Glomerular visceral epithelial cell (primary cell): ENCODE measurements around the gene TAOK1.

ENCODE experiments used
- DNase-seq: peaks from one replicate; pipeline ENCODE4 v3.0.0-alpha.2; 2016; ENCODE audit errors: extremely low spot score

TAOK1 gene

DNA sequence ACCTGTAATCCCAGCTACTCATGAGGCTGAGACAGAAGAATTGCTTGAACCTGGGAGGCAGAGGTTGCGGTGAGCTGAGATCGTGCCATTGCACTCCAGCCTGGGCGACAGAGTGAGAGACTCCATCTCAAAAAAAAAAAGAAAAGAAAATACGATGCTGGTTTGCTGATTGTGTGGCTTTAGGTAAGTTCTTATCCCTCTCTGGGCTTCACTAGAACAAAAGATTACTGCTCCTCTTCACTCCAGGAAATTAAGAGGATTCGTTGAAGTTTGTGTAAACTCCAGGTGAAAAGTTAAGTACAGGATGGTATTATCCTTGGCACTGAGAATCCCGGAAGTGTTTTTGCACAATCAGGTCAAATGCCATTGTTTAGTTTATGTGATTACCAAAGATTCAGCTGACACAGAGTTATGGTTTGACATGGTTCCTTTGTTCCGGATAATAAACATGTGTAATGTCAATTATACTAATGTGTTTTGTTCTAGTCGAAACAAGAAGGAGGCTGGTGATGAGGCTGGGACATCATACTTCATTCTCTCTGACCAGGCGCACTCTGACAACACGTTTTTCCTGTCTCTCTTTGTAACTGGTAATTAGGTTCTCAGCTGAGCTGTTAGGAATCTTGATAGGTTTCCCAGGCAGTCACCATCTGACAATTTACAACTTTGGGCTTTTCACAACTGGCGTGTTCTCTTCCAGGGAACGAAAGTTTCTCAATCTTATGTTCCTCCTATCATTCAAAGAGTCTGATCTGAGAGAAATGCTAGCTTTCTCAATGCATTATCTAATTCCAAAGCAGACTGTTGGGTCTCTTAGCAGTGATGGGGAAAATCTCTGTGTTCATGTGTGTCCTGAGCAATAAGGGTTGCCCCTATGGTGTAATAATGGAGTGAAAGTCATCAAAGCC, 10.8 kb upstream of the TAOK1 start:
- DNase-seq, result no peak

DNA sequence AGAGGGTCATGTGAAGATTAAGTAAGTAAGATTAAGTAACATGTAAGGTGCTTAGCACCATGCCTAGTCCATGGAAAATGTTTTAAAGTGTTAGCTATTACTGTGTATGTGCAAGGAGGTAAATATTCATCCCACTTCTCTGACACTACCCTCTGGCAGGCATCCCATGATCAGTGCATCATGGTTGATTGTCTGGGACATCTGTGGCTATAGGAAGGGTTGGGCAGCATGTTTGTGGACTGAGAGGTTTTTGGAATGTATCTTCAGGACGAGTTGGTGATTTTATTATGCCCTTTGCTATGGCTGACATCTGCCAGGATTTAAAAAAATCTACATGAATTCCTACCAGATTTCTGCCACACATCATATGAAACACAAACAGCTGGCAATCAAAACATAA, 6.5 kb upstream of the TAOK1 start:
- DNase-seq, result peak; percentile 36

- peak; percentile 25 for DNase-seq
Observed at GRCh38 chr17:29384901-29385300, 5.3 kb upstream of the TAOK1 start.

- DNase-seq, result no peak
Observed at GRCh38 chr17:29386760-29387159, 3.4 kb upstream of the TAOK1 start.

DNA sequence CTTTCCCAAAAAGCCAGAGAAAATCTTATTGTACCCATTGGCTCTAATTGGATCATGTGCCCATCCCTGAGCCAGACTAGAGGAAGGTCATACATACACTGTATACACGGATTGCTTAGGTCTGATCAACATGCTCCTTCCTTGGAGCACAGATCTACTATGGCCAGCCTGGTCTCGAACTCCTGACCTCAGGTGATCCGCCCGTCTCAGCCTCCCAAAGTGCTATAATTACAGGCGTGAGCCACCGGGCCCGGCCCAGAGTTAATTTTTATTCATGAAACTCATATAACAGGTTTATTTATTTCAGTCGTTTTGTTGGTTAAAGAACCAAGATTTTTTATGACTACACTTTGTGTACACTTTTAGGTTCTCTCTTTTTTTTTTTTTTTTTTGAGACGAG, 1.2 kb upstream of the TAOK1 start:
- DNase-seq, result no peak

- DNase-seq, result peak; percentile 30
Observed at GRCh38 chr17:29390851-29391631, 878 bp downstream of the TAOK1 start.

- no peak for DNase-seq
Observed at GRCh38 chr17:29393436-29393835, 3.3 kb downstream of the TAOK1 start.

GRCh38 chr17:29394761-29395160, 4.6 kb downstream of the TAOK1 start:
- DNase-seq, result no peak

DNA sequence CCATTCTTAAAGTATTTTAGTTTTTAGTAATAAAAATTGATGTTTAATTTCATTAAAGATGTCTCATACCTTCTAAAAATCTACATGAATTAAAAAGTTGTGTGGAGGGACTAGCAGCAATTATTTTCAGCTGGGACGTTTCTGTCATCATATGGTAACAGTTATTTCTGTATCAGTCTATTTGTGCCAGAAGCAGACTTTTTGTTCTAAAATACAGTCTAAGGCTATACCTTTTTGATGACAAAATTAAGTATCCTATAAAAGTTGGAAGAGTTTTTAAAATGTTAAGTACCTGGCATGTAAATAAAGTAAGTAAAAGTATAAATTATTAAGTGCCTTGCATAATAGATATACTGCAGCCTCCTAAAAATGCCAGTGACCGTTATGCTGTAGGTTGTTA, 5.9 kb downstream of the TAOK1 start:
- DNase-seq, result no peak

- DNase-seq, result no peak
Observed at GRCh38 chr17:29399634-29400033, 9.5 kb downstream of the TAOK1 start.

- DNase-seq, result no peak
Observed at GRCh38 chr17:29400818-29401217, 10.7 kb downstream of the TAOK1 start.

- no peak for DNase-seq
Observed at GRCh38 chr17:29401258-29401657, 11.1 kb downstream of the TAOK1 start.

DNA sequence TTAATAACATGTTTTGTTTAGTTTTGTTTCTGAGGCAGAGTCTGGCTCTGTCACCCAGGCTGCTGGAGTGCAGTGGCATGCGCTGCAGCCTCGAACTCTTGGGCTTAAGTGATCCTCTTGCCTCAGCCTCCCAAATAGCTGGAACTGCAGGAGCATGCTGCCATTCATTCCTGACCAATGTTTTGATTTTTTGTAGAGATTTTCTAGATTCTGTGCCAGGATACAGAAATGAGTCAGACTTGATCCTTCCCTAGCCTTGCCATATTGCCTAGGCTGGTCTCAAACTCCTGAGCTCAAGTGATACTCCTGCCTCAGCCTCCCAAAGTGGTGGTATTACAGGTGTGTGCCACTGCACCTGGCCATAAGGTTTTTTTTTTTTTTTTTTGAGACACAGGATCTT, 17.7 kb downstream of the TAOK1 start:
- no peak for DNase-seq

GRCh38 chr17:29409963-29410362, 19.8 kb downstream of the TAOK1 start:
- no peak for DNase-seq

GRCh38 chr17:29412780-29413565, 22.8 kb downstream of the TAOK1 start:
- DNase-seq, result peak; percentile 7

- no peak for DNase-seq
Observed at GRCh38 chr17:29420128-29420527, 30.0 kb downstream of the TAOK1 start.

DNA sequence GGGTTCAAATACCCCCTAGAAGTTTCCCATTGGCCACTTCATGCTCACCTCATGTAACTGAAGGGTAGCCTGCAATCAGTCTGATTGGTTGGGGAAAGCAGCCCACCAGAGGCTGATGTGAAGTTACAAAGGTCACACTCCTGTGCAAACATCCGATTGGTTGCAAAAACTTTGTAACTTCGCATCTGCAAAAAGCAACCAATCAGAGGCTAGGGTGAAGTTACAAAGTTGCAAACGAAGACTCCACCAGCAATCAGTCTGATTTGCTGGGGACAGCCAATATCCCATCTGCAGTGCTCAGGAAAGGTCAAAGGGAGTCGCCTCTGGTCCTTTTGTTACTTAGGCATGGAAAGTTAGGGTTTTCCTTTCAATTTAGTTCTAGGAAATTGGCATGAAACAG, 40.1 kb downstream of the TAOK1 start:
- no peak for DNase-seq

GRCh38 chr17:29433541-29433940, 43.4 kb downstream of the TAOK1 start:
- no peak for DNase-seq

DNA sequence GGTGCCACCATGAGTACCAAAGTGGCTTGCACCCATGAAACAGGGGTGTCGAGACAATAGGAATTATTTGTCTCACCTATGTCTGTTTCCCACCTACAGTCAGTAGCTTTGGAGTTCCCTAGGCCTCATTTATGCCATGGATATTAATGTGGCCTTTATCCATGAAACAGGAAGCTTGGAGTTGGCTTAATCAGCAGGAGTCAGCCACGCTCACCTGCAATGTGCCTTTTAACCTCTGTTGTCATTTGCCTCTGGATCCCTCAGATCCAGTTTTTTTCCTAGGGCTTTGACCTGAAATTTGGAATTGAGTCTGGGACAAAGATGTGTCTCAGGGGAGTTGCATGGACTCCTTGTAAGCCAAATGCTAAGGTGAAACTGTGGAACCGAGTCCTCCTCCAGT, 44.4 kb downstream of the TAOK1 start:
- DNase-seq, result no peak

- DNase-seq, result no peak
Observed at GRCh38 chr17:29442451-29442850, 52.3 kb downstream of the TAOK1 start.

GRCh38 chr17:29443041-29443739, 53.0 kb downstream of the TAOK1 start:
- no peak for DNase-seq

DNA sequence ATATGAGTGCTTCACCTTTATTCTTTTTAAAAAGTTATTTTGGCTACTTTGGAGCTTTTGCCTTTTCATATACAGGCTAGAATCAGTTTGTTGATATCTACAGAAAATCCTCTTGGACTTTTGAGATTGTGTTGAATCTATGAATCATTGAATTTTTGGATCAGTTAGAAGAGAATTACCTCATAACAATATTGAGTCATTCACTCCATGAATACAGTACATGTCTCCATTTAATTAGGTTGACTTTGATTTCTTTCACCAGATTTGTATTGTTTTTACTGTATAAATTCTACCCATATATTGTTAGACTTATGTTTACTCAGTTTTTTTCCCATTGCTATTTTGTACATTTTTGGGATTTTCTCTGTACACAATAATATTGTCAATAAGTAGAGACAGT, 54.4 kb downstream of the TAOK1 start:
- peak; percentile 2 for DNase-seq
